Activated CD4-positive, CD25-positive, alpha-beta regulatory T cell treated with anti-CD3 and anti-CD28 coated beads, Interleukin-2, amount 50 U/mL, for 72 hours (primary cell): ENCODE results near the gene ABLIM1.

Experiments
- DNase-seq: peaks from one replicate; pipeline ENCODE4 v3.0.0; 2021

The ABLIM1 gene

DNA sequence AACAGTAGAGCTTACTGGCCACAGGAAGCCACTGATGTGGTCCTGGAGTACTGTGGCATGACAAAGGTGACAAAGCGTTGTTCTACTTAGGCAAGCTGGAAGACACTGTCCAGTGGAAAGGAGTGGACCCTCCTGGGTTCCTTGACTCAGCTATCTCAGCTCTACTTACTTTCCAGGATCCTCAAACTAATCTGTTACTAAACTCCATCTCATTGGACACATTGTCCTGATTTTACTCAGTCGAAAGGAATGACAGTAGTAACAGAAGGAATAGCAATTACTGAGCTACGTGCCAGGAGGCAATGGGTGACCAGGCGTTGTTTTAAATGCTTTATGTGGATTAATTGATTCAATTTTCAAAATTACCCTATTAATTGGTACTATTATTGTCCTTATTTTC is 41.6 kb downstream of the ABLIM1 start:
- no peak for DNase-seq

DNA sequence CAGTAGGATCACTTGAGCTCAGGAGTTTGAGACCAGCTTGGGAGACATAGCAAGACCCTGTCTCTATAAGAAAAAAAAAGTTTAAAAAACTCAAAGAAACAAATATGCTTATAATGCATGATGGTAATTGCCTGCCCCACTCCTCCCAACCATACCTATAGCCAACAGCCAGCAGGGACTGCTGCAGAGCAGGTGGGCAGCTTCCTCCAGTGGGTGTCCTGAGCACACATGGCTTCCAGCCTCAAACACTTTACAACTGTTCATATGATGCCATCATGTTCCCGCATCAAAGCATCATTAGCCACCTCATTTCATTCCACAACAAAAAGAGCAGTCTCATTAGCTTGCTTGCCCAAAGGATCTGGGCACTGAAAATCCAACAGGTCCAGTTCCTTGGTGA is 42.0 kb downstream of the ABLIM1 start:
- DNase-seq: no peak

DNA sequence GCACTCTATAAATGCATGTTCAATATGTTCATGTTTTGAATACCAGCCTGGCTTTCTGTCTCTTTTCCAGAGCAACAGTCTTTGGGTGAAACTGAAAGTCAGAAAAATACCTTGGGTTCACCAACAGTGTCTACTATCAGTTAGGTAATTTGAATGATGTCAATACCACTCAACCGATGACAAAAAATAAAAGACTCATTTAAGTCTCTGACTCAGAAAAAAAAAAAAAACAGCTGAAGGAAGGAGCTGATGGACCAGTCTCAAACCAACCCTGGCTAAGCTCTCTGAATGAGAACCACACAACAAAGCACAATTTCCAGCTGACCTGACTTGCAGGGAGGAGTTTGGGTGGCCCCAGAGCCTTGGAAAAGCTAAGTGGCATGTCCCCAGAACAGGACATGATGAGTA is 42.5 kb downstream of the ABLIM1 start:
- DNase-seq: no peak

DNA sequence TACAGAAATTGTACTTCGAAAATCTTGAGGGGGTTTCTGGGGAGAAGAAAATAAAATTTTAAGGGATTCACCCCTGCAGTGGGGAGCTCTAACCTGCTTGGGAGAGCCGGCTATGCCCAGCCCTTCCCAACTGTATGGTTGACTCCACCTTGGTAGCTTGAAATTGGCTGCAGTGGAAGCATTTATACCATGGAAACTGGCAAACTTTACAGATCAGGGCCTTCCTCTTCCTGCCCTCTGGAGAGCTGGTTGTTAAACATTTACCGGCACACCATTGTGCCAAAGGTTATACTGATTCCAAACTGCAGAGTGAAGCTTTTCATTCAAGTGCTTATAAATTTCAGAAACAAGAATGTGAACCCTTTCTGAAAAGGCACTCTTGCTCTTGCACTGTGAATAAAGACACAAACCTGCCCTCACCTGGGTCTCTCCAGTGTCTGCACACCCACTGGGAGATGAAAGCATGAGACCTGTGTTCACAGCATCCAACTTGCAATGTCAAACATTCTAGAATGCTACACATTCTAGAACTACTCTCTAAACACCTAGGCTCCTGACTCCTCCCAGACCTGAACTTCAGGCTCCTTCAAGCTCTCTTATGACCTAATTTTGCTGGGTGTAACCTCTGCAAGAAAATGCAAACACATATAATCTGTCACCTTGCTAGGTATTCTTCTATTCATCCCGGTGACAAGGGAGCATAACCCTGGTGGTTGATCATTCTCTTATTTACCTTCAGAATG is 44.7 kb downstream of the ABLIM1 start:
- DNase-seq: no peak

DNA sequence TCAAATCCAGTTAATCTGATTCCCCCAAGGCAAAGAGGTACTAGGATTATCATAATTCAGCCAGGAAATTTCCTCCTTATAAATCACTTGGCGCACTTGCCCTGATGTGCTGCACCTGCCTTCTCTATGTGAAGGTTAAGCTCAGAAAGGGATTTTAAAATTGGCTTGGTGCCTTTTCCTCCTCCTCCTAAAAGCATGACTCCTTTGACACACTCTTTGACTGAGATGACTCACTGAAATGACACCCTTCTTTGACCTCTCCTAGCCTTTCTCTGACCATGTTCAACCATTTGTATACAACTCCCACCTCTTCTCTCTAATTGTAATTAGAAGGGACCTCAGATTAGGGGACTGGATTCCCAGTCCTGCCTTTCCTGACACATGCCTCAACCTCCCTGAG is 46.5 kb downstream of the ABLIM1 start:
- no peak for DNase-seq

DNA sequence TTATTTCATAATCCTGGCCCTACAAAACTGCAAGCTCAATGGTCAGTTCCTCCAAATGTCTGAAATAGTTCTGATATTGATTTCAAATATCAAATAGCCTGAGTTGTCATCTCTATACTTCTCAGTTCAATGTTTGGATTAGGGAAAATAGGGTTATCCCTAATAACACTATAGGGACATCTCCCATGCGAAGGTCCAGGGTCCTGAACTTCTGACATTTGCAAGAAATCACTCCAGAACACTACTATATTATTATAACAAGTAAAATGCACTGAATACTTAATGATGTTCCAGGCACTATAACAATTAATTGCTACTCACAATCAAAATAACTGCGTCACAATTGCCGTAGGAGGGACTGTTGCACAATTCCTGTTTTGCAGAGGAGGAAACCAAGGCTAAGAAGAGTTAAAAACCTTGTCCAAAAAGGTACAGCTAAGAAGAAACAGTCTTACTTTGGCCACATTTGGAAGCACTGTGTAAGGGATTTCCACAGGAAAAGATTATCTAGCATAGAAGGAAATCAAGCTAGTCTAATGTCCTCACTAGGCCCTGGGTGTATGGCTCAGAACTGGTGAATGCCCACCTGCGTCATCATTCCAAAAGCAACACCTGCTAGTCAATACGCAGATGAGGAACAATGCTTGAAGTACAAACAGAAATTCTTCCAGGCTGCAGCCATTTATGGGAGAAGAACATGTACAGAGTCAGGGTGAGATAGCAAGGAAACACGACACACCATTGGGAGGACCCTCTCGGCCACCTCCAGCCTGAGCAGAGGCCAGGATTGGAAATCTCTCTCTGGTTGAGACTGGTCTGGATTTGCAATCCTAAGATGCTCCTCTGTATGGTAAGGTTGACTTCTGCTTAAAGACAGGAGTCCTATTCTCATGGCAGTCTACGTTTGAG is 48.3 kb downstream of the ABLIM1 start:
- no peak for DNase-seq

DNA sequence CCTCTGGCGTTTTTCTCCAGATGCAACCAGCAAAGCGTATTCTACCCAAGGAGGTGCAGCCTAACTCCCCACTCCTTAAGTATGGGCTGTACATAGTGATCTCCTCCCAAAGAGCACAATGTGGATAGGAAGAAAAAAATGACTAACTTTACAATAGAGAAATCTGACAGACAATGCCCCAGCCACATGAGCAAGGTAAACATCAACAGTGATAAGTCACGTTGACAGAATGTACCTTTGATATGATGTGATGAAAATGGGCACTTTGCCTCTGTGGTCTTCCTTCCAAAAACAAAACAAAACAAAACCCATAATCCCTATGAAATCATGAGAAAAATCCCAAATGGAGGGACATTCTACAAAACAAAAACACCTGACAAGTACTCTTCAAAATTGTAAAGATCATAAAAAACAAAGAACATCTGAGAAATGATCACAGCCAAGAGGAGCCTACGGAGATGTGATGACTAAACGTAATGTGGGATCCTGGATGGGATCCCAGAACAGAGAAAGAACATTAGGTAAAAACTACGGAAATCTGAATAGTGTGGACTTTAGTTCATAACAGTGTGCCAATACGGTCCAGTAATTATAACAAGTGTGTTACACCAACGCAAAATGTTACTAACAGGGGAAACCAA is 50.6 kb downstream of the ABLIM1 start:
- DNase-seq: no peak

DNA sequence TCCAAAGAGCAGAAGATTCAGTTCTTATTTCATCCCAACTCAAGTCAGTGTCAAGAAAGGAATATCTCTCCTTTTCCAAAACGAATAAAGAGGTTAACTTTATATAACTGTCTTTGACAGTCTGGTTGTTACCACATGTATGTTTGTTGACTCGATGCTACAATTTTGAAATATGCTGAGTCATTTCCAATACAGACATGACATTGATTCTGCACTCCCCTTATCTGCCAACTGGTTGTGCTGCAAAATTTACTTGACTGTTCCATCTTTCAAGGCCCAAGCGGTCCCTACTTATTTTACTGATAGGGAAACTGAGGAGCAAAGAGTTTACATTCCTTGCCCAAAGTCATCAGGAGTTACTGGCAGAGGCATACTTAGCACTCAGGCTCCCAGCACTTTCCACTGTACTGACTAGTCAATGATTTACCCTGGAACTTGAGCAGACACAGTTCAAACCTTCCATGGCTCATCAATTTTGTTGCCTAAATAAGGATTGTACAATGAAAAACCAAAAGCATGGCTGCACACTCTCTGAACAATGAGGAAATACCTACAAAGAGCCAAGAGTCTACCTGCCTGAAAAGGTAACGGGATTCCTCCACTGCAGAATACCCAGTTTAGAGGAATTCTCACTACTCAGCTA is 52.8 kb downstream of the ABLIM1 start:
- no peak for DNase-seq

DNA sequence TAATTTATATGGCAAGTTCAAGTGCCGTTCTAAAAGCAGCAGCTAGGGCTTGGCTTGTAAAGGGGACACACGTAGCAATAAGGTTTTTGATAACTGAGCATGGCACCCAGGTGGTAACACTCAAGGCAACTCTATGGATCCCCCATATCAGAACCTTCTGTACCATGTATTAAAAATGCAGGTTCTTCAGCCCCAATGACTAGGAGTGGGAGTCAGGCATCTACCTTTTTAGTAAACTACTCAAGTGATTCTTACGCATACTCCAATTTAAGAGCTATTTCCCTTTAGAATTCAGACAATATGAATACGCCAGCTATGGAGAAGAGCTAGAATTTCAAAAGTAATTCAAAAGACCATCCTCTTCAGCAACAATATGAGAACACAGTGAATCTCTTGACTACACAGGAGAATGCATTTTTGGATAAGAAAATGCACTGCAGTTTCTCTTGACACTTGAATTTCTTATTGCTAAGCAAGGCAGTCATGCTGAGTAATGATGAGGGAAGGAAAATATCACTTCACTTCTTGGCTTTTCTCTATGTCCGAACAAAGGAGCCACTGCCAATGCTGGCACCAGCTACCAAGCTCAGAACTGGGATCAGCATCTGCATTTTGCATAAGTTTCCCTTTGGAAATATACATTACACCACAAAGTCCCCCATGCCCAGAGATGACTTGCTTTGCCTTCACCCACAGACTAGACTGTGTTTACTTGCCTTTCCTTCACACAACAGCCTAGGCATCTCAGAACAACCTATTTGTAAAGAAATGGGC is 53.5 kb downstream of the ABLIM1 start:
- DNase-seq: no peak

DNA sequence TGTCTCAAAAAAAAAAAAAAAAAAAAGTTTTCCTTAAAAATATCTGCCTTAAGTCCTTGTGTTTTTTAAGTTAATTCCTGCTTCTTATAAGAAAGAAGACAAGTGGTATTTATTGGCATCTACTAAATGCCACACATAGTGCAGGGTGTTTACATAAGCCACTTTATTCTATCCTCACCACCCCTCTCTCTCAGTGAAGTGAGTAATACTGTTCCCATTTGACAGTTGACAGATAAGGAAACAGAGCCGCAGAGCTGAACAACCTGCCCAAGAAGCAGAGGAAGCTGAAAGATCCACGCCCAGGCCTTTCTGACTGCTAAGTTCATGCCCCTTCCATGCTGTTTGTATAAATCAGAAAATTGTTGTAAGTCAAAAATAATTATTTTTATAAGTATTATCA is 54.1 kb downstream of the ABLIM1 start:
- DNase-seq: no peak

DNA sequence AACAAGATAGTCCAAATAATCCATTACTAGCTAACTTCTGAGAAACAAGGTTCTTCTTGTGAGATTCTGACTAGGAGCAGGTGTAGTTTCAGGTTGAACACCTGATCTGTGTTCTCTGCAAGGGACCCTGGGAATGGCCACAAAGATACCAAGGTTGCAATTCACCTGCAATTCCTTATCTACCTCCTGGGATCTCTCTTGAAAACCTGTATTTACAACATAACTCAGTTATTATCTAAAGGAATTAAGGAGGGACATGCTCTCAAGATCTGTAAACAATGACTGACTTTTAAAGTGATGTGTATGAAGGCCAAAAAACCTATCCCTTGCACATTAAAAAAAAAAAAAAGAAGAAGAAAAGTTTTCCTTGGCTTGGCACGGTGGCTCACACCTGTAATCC is 54.8 kb downstream of the ABLIM1 start:
- no peak for DNase-seq

DNA sequence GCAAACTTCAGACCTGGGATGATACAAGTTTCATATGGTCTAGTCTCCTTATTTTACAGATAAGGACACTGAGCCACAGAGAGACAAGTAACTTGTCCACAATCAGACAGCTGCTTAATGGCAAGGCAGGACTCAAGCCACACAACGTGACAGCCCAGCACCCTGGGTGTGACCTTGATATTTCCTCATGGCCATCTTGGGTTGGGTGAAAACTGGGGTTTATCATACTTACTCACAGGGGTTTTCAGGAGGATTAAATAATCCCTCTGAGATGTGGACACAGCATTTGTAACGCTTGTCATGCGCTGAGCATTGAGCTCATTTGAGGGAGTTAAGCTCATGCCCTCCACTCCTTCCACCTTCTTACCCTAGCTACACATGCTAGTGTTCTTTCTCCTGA is 58.0 kb downstream of the ABLIM1 start:
- DNase-seq: no peak

DNA sequence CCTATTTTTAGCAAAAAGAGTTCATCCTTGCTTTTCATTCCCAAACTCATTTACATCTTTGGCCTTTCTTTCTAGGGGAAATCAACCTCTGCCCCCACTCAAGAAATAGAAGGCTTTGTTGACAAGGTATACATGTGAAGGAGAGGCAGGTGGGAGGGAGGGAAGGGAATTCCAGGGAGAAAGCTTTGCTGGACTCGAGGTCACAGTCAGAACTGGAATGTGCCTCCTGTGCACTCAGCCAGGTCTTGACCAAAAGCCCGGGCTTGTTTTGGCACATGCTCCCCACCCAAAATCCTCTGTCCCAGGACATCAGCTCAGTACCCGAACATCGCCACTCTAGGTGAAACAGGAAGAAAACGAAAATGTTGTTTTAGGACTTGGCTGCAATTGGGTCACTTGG is 61.3 kb downstream of the ABLIM1 start:
- DNase-seq: no peak

DNA sequence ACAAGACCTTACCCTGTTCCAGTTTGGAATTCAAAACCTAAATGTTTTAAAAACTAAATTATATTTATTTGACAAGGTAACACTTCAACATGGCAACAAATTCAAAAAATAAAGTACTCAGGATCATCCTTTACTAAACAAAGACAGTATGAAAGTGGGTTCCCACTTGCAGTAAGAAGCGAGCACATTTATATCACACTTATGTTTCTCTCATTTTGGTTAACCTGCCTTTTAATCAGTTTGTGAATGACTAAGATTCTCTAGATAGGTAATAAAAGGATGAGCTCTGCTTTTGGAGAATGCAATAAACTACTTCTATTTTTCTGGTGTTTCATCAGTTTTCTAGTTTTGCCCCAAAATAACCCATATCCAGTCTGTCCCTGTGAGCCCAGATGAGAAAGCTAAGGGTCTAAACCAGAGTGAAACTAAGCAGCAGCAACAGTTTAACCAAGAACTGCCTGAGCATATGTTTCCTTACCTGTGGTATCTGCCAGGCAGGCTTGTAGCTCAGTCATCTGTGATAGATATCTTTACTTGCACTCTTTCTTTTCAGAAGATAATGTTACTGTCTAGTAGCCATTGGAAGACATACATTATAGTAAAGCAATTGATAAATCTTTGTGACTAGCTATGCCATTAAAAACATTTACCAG is 64.1 kb downstream of the ABLIM1 start:
- DNase-seq: no peak

DNA sequence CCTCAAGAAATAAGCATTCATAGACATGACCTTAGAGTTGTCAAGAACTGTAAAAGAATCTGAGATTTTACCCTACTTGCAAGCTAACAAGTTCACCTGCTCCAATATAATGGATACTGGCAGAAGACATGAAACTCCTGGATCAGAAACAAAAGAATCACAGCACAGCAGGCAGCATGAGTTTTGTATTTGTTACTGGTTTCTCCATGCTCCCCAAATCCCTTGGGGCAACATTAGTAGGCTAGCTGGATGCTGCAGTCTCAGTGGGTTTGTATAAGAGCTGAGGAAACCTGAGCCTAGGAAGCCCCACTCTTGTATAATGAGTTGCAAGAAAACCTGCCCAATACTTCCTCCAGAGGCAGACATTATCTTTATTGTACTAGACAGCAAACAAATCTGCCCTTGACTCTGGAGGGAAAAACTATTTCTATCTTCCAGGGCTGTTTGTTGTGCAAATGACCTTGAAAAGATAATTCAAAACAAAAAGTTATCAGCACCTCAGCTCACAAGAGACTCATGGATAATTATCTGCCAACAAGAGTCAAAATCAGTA is 64.8 kb downstream of the ABLIM1 start:
- no peak for DNase-seq

DNA sequence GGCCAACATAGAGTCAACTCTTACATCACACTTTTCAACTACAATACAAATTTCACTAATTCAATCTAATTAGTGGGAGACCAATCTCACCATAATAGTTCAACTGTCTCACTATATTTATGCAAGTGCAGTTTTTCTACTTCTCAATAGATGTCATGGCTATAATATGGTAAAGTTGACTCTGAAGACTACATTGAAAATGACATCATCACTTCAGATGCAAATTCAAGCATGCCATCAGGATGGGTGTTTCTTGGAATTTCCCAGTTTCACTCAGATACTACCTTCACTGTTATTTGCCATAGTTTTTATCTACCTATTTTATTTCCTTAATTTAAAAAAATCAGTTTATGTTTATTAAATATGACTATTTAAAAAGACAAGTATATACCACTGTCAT is 67.1 kb downstream of the ABLIM1 start:
- no peak for DNase-seq

DNA sequence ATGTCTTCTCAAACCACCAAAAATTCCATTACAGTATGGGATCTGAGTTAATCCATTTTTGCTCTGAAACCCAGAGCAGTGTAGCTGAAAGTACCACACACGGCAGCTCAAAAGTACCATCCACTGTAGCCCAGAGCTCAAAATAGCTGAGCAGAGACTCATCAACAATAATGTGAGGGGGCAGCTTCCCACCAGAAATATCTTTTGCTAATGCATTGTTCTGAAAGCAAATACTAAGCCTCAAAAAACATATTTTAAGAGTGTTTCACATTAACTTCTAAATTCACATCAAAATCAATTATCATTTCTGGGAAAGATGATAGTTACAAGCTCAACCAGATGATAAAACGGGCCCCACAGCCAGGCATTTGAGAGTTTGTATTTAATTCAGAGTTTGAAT is 73.7 kb downstream of the ABLIM1 start:
- no peak for DNase-seq

DNA sequence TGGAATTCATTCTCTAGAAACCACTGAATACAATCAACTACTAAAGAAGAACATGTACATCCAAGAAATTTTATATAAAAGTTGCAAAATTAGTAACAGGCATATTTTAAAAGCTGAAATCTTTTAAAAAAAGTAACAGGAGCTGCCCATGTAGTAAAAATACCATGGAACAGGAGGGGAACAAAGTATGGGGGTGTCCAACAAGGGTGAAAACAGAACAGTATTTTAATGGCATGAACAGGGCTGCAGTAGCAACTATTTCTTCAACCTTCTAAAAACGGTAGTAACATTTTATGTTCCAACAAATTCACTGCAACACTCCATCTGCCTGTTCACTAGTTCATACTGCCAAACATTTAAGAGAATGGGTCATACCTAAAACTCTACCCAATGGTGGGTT is 77.0 kb downstream of the ABLIM1 start:
- no peak for DNase-seq

DNA sequence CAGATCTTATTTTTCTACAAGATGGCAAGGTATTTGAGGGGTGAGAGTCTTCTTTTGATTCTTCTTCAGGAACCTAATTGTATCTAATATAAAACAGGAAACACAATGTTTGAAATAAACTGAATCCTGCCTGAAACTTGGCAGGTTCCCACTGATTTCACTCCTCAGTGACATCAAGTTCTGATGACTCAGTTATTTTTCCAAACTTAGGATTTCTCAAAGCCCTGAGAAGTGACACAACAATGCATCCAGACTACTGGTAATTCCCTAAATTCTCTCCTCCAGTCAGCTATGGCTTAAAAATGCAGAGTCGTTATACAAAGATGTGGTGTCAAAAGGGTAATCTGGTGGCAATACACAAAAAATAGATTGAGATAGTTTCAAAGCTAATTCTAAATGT is 80.9 kb downstream of the ABLIM1 start:
- DNase-seq: no peak

DNA sequence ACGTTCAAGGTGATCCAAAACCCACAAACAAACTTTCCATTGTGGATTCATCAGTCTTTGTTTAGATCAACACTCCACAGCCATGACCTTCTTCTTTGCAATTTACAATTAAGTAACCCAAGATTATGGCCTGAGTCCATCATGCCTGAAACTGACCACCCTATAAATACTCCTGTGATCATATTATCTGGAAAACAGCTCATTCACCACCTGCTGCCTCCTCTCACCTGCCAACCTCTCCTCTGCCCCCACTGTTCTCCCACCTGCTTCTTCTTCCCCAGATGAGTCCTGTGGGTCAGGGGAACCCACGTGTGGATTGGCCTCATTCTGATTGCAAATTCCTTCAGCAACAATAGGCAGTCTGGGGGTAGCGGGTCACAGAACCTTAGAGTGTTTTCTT is 81.4 kb downstream of the ABLIM1 start:
- no peak for DNase-seq

DNA sequence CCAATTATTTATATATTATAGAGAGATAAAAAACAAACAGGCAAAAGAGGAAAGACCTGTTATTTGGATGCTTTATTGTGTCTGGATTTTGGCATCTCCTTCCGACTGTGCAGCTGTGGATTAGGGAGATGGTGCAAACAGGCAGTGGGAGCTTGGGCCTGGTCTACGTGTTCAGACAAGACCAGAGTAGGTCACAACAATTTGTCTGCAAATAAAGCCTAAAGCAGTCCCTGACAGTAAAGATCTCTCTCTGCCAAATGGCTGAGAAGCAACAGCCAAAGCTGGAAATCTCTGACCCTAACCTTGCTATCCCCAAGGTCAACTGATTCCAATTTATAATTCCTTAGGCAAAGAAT is 82.0 kb downstream of the ABLIM1 start:
- no peak for DNase-seq
